Measurements from ENCODE around the gene ARHGEF12.
A peak's percentile ranks its signal among the peaks of the same experiment; 100 is the strongest.

The ARHGEF12 gene

GRCh38 chr11:120404495-120404894 is 68.3 kb downstream of the ARHGEF12 start:
- H3K4me3 ChIP-seq (ENCODE audit: low read depth in 1 of 2, low read length in 2 of 2) = no peak overlapping the region
- H3K36me3 ChIP-seq (ENCODE audit: insufficient read depth, low read length) = peaks cover 7% of the 10 kb centered on the region
- H3K9ac ChIP-seq (ENCODE audit: low read length) = no peak overlapping the region
- no peaks in the 10 kb centered on the region for H3K9me3 ChIP-seq (ENCODE audit: low read length)
- no peak overlapping the region for H3K27ac ChIP-seq (ENCODE audit: low read depth, low read length)
- H3K27me3 ChIP-seq (ENCODE audit: control insufficient read depth in 1 of 2, insufficient read depth in 2 of 2, low read length in 2 of 2) = no peaks in the 10 kb centered on the region
- H3K4me1 ChIP-seq (ENCODE audit: insufficient read depth, low read length) = peaks cover 25% of the 10 kb centered on the region

- Histone ChIP-seq H3K27ac (ENCODE audit: low read depth, low read length) (no peak overlapping the region), H3K9me3 (ENCODE audit: low read length) (no peaks in the 10 kb centered on the region), H3K36me3 (ENCODE audit: insufficient read depth, low read length) (peaks cover 10% of the 10 kb centered on the region)
Measured at GRCh38 chr11:120409655-120410054, 73.4 kb downstream of the ARHGEF12 start.

GRCh38 chr11:120410622-120411380 is 74.6 kb downstream of the ARHGEF12 start:
- H3K4me3 ChIP-seq (ENCODE audit: low read depth in 1 of 2, low read length in 2 of 2) = no peak overlapping the region
- H3K4me1 ChIP-seq (ENCODE audit: insufficient read depth, low read length) = peaks cover 6% of the 10 kb centered on the region
- H3K9me3 ChIP-seq (ENCODE audit: low read length) = no peaks in the 10 kb centered on the region
- no peak overlapping the region for H3K27ac ChIP-seq (ENCODE audit: low read depth, low read length)
- H3K9ac ChIP-seq (ENCODE audit: low read length) = no peak overlapping the region
- H3K36me3 ChIP-seq (ENCODE audit: insufficient read depth, low read length) = peaks cover 10% of the 10 kb centered on the region
- no peaks in the 10 kb centered on the region for H3K27me3 ChIP-seq (ENCODE audit: control insufficient read depth in 1 of 2, insufficient read depth in 2 of 2, low read length in 2 of 2)

More at GRCh38 chr11:120409655-120410054, 73.4 kb downstream of the ARHGEF12 start:
- Histone ChIP-seq H3K9ac (ENCODE audit: low read length) (no peak overlapping the region), H3K4me1 (ENCODE audit: insufficient read depth, low read length) (peaks cover 6% of the 10 kb centered on the region), H3K4me3 (ENCODE audit: low read depth in 1 of 2, low read length in 2 of 2) (no peak overlapping the region), H3K27me3 (ENCODE audit: control insufficient read depth in 1 of 2, insufficient read depth in 2 of 2, low read length in 2 of 2) (no peaks in the 10 kb centered on the region)

- Histone ChIP-seq H3K4me1 (ENCODE audit: insufficient read depth, low read length) (peaks cover 6% of the 10 kb centered on the region), H3K9ac (ENCODE audit: low read length) (no peak overlapping the region), H3K27ac (ENCODE audit: low read depth, low read length) (no peak overlapping the region), H3K9me3 (ENCODE audit: low read length) (no peaks in the 10 kb centered on the region), H3K36me3 (ENCODE audit: insufficient read depth, low read length) (peaks cover 13% of the 10 kb centered on the region), H3K4me3 (ENCODE audit: low read depth in 1 of 2, low read length in 2 of 2) (no peak overlapping the region), H3K27me3 (ENCODE audit: control insufficient read depth in 1 of 2, insufficient read depth in 2 of 2, low read length in 2 of 2) (no peaks in the 10 kb centered on the region)
Measured at GRCh38 chr11:120413480-120413879, 77.3 kb downstream of the ARHGEF12 start.

- H3K4me1 ChIP-seq (ENCODE audit: insufficient read depth, low read length) = no peaks in the 10 kb centered on the region
- H3K4me3 ChIP-seq (ENCODE audit: low read depth in 1 of 2, low read length in 2 of 2) = no peak overlapping the region
- no peaks in the 10 kb centered on the region for H3K9me3 ChIP-seq (ENCODE audit: low read length)
- no peak overlapping the region for H3K9ac ChIP-seq (ENCODE audit: low read length)
- peaks cover 20% of the 10 kb centered on the region for H3K36me3 ChIP-seq (ENCODE audit: insufficient read depth, low read length)
- no peak overlapping the region for H3K27ac ChIP-seq (ENCODE audit: low read depth, low read length)
- H3K27me3 ChIP-seq (ENCODE audit: control insufficient read depth in 1 of 2, insufficient read depth in 2 of 2, low read length in 2 of 2) = no peaks in the 10 kb centered on the region
Measured at GRCh38 chr11:120420572-120420971, 84.4 kb downstream of the ARHGEF12 start.

- Histone ChIP-seq H3K4me1 (ENCODE audit: insufficient read depth, low read length) (no peaks in the 10 kb centered on the region), H3K9me3 (ENCODE audit: low read length) (no peaks in the 10 kb centered on the region), H3K4me3 (ENCODE audit: low read depth in 1 of 2, low read length in 2 of 2) (no peak overlapping the region), H3K27me3 (ENCODE audit: control insufficient read depth in 1 of 2, insufficient read depth in 2 of 2, low read length in 2 of 2) (no peaks in the 10 kb centered on the region), H3K36me3 (ENCODE audit: insufficient read depth, low read length) (peaks cover 23% of the 10 kb centered on the region), H3K27ac (ENCODE audit: low read depth, low read length) (no peak overlapping the region), H3K9ac (ENCODE audit: low read length) (no peak overlapping the region)
Measured at GRCh38 chr11:120424185-120424969, 88.2 kb downstream of the ARHGEF12 start.

GRCh38 chr11:120424970-120425332 is 88.7 kb downstream of the ARHGEF12 start:
- no peaks in the 10 kb centered on the region for H3K27me3 ChIP-seq (ENCODE audit: control insufficient read depth in 1 of 2, insufficient read depth in 2 of 2, low read length in 2 of 2)
- no peaks in the 10 kb centered on the region for H3K4me1 ChIP-seq (ENCODE audit: insufficient read depth, low read length)
- no peak overlapping the region for H3K4me3 ChIP-seq (ENCODE audit: low read depth in 1 of 2, low read length in 2 of 2)
- no peak overlapping the region for H3K9ac ChIP-seq (ENCODE audit: low read length)
- H3K27ac ChIP-seq (ENCODE audit: low read depth, low read length) = no peak overlapping the region
- peaks cover 23% of the 10 kb centered on the region for H3K36me3 ChIP-seq (ENCODE audit: insufficient read depth, low read length)
- H3K9me3 ChIP-seq (ENCODE audit: low read length) = no peaks in the 10 kb centered on the region

GRCh38 chr11:120425527-120425926 is 89.3 kb downstream of the ARHGEF12 start:
- Histone ChIP-seq H3K4me1 (ENCODE audit: insufficient read depth, low read length) (no peaks in the 10 kb centered on the region), H3K4me3 (ENCODE audit: low read depth in 1 of 2, low read length in 2 of 2) (no peak overlapping the region), H3K9me3 (ENCODE audit: low read length) (no peaks in the 10 kb centered on the region), H3K9ac (ENCODE audit: low read length) (no peak overlapping the region), H3K27me3 (ENCODE audit: control insufficient read depth in 1 of 2, insufficient read depth in 2 of 2, low read length in 2 of 2) (no peaks in the 10 kb centered on the region), H3K27ac (ENCODE audit: low read depth, low read length) (no peak overlapping the region), H3K36me3 (ENCODE audit: insufficient read depth, low read length) (peaks cover 23% of the 10 kb centered on the region)

- Histone ChIP-seq H3K36me3 (ENCODE audit: insufficient read depth, low read length) (peaks cover 6% of the 10 kb centered on the region), H3K4me3 (ENCODE audit: low read depth in 1 of 2, low read length in 2 of 2) (no peak overlapping the region), H3K9ac (ENCODE audit: low read length) (no peak overlapping the region)
Measured at GRCh38 chr11:120430146-120430545, 93.9 kb downstream of the ARHGEF12 start.

GRCh38 chr11:120431633-120432032 is 95.4 kb downstream of the ARHGEF12 start:
- H3K4me1 ChIP-seq (ENCODE audit: insufficient read depth, low read length) = peaks cover 10% of the 10 kb centered on the region
- H3K27me3 ChIP-seq (ENCODE audit: control insufficient read depth in 1 of 2, insufficient read depth in 2 of 2, low read length in 2 of 2) = no peaks in the 10 kb centered on the region
- H3K27ac ChIP-seq (ENCODE audit: low read depth, low read length) = peak overlapping the region; percentile 1
- H3K36me3 ChIP-seq (ENCODE audit: insufficient read depth, low read length) = peaks cover 6% of the 10 kb centered on the region
- no peaks in the 10 kb centered on the region for H3K9me3 ChIP-seq (ENCODE audit: low read length)
- no peak overlapping the region for H3K4me3 ChIP-seq (ENCODE audit: low read depth in 1 of 2, low read length in 2 of 2)
- no peak overlapping the region for H3K9ac ChIP-seq (ENCODE audit: low read length)

More at GRCh38 chr11:120430146-120430545, 93.9 kb downstream of the ARHGEF12 start:
- H3K27me3 ChIP-seq (ENCODE audit: control insufficient read depth in 1 of 2, insufficient read depth in 2 of 2, low read length in 2 of 2) = no peaks in the 10 kb centered on the region
- peaks cover 10% of the 10 kb centered on the region for H3K4me1 ChIP-seq (ENCODE audit: insufficient read depth, low read length)
- H3K27ac ChIP-seq (ENCODE audit: low read depth, low read length) = no peak overlapping the region
- no peaks in the 10 kb centered on the region for H3K9me3 ChIP-seq (ENCODE audit: low read length)

- H3K9ac ChIP-seq (ENCODE audit: low read length) = no peak overlapping the region
- H3K4me3 ChIP-seq (ENCODE audit: low read depth in 1 of 2, low read length in 2 of 2) = no peak overlapping the region
- peaks cover 10% of the 10 kb centered on the region for H3K4me1 ChIP-seq (ENCODE audit: insufficient read depth, low read length)
- no peaks in the 10 kb centered on the region for H3K27me3 ChIP-seq (ENCODE audit: control insufficient read depth in 1 of 2, insufficient read depth in 2 of 2, low read length in 2 of 2)
- peaks cover 6% of the 10 kb centered on the region for H3K36me3 ChIP-seq (ENCODE audit: insufficient read depth, low read length)
- H3K27ac ChIP-seq (ENCODE audit: low read depth, low read length) = peak overlapping the region; percentile 1
- H3K9me3 ChIP-seq (ENCODE audit: low read length) = no peaks in the 10 kb centered on the region
Measured at GRCh38 chr11:120432056-120433018, 96.1 kb downstream of the ARHGEF12 start.

Data from muscle layer of colon (tissue), 2 donors.